Effector CD4-positive, alpha-beta T cell (primary cell): ENCODE results near the gene ASB16.

Source experiments
- DNase-seq: peaks from one replicate; pipeline ENCODE4 v3.0.0-alpha.2; 2020

ASB16 gene

DNA sequence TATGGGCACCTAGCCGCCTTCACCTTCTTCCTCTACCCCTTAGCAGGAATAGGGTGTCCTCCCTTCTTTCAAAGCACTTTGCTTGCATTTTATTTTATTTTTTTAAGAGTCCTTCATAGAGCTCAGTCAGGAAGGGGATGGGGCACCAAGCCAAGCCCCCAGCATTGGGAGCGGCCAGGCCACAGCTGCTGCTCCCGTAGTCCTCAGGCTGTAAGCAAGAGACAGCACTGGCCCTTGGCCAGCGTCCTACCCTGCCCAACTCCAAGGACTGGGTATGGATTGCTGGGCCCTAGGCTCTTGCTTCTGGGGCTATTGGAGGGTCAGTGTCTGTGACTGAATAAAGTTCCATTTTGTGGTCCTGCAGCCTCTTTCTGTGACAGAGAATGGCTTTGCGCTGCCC is 20.9 kb downstream of the ASB16 start:
- no peak for DNase-seq

DNA sequence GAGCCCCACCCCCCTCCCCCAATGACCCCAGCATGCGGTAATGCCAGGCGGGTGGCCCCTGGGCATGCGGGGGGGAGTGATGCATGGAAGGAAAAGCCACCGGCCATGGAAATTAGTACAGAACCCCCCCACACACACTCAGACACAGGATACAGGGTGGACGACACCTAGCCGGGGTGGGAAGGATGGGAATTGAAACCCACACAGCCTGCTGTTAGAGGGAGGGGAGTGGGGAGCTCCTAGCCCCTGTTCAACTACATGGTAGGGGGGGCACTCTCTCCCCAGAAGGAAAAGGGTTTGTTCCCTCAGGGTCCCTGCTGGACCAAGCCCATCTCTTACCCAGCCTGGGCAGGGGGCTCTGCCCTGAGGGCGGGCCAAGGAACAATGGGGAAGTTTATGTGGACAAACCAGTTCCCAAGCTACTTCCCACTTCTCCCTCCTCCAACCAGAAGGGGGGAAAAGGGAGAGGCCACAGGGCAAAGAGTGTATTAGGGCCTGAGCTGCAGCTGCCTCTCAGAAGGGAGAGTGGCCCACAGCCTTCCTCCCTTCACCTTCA is 21.5 kb downstream of the ASB16 start:
- no peak for DNase-seq

- no peak for DNase-seq
Observed at GRCh38 chr17:44192750-44193149, 22.2 kb downstream of the ASB16 start.

DNA sequence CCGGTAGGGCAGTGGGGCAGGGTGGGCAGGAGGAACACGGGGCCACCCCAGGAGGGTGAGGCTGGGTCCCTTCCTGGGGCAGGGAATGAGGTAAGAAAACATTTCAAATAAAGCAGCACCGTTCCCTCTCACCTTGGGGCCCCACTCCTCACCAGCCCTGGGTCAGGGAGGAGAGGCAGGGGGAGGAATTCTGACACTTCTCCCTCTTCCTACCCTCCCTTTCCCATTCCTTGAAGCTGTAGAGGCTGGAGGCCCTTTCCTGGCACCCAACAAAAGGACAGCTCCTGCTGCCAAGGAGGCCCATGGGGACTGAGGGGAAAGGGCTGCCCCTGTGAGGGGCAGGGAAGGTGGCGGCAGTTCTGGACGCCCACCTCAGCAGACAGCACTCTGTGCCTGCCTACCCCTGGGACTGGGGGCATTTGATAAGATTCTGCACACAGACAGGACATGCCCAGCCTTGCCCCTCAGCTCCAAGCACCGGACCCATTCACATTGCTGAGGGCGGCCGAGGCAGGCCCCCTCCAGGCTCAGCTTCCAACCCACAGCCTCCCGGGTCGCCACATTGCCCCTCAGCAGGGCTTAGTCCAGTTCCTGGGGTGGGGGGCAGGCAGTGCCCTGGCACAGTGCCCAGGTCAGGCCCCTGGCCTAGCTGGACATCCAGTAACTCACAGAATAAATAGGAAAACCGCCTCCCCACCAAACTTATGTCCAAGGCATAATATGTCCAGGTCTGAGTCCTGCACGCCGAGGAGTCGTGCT is 23.0 kb downstream of the ASB16 start:
- no peak for DNase-seq

GRCh38 chr17:44197107-44197506 is 26.6 kb downstream of the ASB16 start:
- DNase-seq = no peak

- peak; percentile 19 for DNase-seq
Observed at GRCh38 chr17:44197980-44198720, 27.6 kb downstream of the ASB16 start.

- DNase-seq = peak; percentile 45
Observed at GRCh38 chr17:44198721-44199552, 28.4 kb downstream of the ASB16 start.

- peak; percentile 97 for DNase-seq
Observed at GRCh38 chr17:44199553-44200477, 29.3 kb downstream of the ASB16 start, which contains the start of gene ATXN7L3. ATXN7L3 (minus strand) TSS chr17:44199884; CDS start chr17:44198070, 1,814 bp downstream.

GRCh38 chr17:44200478-44201155 is 30.1 kb downstream of the ASB16 start:
- no peak for DNase-seq

- no peak for DNase-seq
Observed at GRCh38 chr17:44202756-44203155, 32.3 kb downstream of the ASB16 start.

- peak; percentile 29 for DNase-seq
Observed at GRCh38 chr17:44203731-44204440, 33.4 kb downstream of the ASB16 start.

DNA sequence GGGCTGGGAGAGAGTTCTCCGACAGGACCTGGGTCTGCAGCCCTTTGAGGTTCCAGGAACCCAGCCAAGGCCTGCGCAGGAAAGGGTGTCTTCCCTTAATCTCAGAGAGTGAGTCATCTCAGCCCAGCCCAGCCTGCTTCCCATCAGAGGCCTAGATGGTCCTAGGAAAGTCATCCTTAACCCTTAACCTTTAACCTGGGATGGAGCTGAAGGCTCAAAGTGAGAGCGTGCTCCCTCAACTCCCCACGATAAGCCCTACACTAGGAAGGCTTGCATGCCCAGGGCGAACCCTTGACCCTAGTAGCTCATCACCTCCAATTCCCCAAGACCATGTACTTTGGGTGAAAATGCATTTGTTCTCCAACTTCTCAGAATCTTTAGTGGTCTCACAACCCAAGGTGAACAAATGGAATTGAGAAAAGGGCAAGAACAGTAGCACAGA is 34.0 kb downstream of the ASB16 start:
- no peak for DNase-seq

DNA sequence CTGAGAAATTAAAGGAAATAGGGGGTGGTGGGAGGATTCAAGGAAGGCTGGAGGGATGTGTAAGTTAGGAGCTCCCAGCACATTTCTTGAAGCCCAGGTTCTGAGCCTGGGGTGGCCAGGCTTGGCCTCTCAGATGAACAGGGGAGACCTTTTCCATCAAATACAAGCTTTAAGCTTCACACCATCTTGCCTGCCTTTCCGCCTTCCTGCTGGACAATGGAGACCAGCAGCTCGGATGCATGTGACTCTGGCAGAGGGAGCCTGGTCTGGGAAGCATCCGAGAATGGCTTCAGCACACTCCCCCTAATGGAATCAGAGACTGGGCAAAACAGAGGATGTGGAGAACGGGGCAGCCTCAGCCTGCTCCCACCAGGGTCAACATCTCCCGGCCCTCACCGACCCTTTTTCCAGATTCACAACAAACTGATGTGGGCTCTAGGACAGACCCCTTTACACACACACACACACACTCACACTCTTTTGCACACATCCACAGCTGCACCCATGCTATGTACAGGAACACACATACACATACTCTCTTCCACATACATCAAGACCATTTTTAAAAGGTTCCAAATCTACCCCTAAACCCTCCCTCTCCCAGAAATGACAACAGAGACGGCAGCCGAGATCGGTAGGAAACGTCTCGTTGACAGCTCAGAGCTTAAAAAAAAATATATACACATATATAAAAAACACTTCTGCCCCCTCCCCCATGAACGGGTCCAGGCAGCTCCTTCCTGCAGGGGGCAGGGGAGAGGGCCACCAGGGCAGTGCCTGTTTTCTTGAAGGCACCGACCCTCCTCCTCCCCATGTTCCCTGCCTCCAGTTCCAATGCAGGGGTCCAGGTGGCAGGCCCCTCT is 35.7 kb downstream of the ASB16 start:
- DNase-seq = no peak

GRCh38 chr17:44206825-44207155 is 36.3 kb downstream of the ASB16 start:
- DNase-seq = no peak

DNA sequence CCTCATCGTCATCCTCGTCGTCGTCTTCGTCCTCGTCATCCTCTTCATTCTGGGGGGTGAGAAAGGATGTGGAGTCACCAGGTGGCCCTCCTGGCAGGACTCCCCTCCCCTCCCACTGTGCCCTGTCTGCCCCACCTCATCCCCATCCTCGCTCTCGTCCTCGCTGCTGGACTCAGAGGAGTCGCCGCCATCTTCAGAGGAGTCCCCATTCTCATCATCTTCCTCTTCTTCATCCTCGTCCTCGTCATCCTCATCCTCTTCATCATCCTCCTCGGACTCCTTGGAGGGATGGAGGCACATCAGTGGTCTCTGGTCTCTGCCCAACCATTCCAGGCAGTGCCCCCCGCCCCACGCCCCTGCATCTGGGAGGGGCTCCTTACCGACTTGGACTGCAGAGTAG is 36.8 kb downstream of the ASB16 start:
- DNase-seq = no peak

- DNase-seq = no peak
Observed at GRCh38 chr17:44207743-44208142, 37.2 kb downstream of the ASB16 start.

GRCh38 chr17:44209786-44210341 is 39.4 kb downstream of the ASB16 start:
- no peak for DNase-seq

DNA sequence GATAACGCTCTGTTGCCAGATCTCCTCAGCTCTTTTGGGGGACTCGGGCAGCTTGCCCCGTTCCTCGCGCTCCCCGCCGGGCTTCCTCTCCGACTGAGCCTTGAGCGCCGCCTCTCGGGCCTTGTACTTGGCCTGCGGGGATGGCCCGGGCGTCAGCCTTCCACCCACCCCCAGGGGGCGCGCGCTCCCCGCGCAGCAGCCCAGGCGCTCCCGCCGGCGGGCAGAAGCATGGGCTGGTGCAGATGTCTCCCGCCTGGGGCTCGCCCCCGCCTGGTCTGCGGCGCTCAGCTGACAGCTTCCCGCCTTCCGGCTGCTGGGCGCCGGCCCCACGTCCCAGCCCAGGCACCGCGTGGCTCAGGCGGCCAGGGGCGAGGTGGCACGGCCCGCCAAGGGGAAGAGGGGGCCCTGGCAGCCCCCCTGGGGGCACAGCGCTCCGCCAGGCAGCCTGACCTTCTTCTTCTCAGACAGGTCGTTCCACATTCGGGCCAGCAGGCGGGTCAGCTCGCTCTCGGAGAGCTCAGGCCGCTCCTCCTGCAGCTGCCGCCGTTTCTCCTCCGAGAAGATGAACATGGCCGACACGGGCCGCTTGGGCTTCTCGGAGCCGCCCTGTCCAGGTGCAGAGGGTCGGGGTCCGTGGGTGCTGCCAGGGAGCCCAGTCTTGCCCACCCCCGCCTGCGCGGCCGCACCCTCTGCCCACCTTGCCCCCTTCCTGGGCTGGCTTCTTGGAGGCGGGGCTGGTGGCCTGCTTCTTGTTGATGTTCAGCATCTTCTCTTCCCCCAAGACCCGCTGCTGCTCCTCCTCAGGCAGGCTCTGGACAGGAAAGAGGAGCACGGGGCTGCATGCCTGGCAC is 40.1 kb downstream of the ASB16 start:
- DNase-seq = peak; percentile 86
